ENCODE results near the gene LRRC56. TPM values are rescaled to one million over a fixed set of nuclear protein-coding genes. Genes with fewer than 3 reads are reported as not detected.
A peak's percentile ranks its signal among the peaks of the same experiment; 100 is the strongest.

The LRRC56 gene
- total and polyA plus RNA-seq, 2 experiments from 2014 or later: 0.73 to 0.87 TPM

DNA sequence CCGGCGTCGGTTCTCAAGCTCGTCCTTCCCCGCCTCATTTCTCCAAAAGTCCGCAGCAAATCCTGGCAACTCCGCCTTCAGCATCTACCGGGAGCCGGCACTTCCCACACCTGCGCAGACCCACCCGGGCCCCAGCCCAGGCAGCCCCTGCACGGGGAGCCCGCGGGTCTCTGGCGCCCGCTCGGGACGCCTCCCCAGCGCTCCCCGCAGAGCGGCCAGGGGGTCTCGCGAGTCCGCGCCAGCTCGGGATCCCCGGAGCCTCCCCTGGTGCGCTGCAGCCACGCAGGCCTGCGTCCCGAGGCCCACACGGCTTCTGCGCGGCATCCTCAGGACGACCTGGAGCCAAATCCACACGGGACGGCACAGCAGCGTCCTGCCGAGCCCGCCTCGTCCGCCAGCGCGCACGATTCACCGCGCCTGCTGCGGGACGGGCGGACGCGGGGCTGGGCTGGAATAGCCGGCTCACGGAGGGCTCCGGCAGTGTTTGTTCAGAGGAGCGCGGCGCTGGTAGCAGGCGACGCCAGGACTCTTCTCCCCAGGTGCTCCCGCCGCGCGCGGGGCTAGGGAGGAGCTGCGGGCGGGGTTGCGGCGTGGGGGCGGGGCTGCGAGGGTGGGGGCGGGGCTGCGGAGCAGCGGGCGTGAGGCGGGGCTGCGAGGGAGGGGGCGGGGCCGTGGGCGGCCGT lies 38.1 kb downstream of the LRRC56 start:
- DNase-seq (ENCODE audit: low spot score) (peak; percentile 88), ATAC-seq (peak; percentile 55)
- Histone ChIP-seq H3K4me3 (peak overlapping the region; percentile 70), H3K9me2 (ENCODE audit: insufficient read depth) (no peaks in the 10 kb centered on the region), H3K36me3 (ENCODE audit: insufficient read depth) (no peaks in the 10 kb centered on the region), H3K4me2 (peak overlapping the region; percentile 88), H3K79me2 (replicated peaks; ENCODE audit: insufficient read depth) (peaks cover 38% of the 10 kb centered on the region), H4K20me1 (replicated peaks; ENCODE audit: insufficient read depth) (peaks cover 32% of the 10 kb centered on the region), H3K4me1 (ENCODE audit: insufficient read depth) (peaks cover 16% of the 10 kb centered on the region), H3K27ac (ENCODE audit: low read depth) (no peak overlapping the region), H3K27me3 (ENCODE audit: insufficient read depth) (peaks cover 22% of the 10 kb centered on the region), H3F3A (replicated peaks; ENCODE audit: low read depth) (peaks cover 13% of the 10 kb centered on the region; the same call in 1 of the 2 replicates), H2AFZ (peak overlapping the region; percentile 91; the same call in 1 of the 2 replicates)
- TF ChIP-seq ZNF331 (CRISPR knock-in tag; IDR thresholded peaks at IDR 0.05; ENCODE audit: low read depth) (no peak), POLR2AphosphoS5 (IDR thresholded peaks at IDR 0.05; ENCODE audit: low read depth) (peak; percentile 63)
- TF ChIP-seq, protein P1, sequence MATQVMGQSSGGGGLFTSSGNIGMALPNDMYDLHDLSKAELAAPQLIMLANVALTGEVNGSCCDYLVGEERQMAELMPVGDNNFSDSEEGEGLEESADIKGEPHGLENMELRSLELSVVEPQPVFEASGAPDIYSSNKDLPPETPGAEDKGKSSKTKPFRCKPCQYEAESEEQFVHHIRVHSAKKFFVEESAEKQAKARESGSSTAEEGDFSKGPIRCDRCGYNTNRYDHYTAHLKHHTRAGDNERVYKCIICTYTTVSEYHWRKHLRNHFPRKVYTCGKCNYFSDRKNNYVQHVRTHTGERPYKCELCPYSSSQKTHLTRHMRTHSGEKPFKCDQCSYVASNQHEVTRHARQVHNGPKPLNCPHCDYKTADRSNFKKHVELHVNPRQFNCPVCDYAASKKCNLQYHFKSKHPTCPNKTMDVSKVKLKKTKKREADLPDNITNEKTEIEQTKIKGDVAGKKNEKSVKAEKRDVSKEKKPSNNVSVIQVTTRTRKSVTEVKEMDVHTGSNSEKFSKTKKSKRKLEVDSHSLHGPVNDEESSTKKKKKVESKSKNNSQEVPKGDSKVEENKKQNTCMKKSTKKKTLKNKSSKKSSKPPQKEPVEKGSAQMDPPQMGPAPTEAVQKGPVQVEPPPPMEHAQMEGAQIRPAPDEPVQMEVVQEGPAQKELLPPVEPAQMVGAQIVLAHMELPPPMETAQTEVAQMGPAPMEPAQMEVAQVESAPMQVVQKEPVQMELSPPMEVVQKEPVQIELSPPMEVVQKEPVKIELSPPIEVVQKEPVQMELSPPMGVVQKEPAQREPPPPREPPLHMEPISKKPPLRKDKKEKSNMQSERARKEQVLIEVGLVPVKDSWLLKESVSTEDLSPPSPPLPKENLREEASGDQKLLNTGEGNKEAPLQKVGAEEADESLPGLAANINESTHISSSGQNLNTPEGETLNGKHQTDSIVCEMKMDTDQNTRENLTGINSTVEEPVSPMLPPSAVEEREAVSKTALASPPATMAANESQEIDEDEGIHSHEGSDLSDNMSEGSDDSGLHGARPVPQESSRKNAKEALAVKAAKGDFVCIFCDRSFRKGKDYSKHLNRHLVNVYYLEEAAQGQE (IDR thresholded peaks at IDR 0.05; ENCODE audit: unreplicated experiment): no peak
- no peaks in the 10 kb centered on the region; the same call in 2 of the 3 replicates for H3K9me3 Mint-ChIP-seq
- H3K36me3 Mint-ChIP-seq (ENCODE audit: low read depth): no peaks in the 10 kb centered on the region; the same call in 2 of the 3 replicates
- peak overlapping the region; percentile 80 for H3K4me3 Mint-ChIP-seq
- H3K27ac Mint-ChIP-seq: no peak overlapping the region
- peaks cover 24% of the 10 kb centered on the region for H3K27me3 Mint-ChIP-seq (ENCODE audit: insufficient read depth, low read depth, poor library complexity)
- peaks cover 30% of the 10 kb centered on the region for H3K4me1 Mint-ChIP-seq

DNA sequence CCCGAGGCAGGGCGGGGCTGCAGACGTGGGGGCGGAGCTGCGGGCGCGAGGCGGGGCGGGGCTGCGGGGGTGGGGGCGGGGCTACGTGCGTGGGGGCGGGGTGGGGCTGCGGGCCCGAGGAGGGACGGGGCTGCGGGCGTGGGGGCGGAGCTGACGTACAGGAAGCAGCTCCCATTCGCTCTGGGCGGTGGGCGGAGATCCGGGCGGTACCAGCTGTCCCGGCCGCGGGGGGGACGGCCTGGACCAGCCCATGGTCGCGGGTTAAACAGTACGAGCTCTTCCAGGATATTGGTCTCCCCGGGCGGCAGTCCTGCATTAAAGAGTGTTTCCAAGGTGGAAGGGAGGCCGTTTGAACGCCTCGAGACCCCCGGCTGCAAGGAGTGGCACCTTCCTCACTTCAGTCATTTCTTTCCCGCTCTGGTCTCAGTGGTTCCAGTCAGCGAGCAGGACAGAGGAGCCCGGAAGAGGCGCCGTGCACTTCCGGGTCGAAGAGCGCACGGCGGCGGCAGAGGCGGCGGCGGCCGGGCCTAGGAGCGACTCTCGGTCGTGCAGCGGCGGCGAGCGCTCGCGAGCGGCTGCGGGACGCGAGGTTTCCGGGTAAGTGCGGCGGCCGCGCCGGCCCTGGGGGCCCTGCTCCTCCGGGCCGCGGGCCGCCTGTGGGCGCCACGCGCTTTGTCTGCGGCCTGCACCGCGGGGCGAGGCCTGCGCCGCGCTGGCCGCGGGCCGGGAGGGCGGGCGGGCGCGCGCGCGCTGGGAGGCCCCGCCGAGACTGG lies 38.9 kb downstream of the LRRC56 start, which contains the start of gene PHRF1:
TSS of gene PHRF1 (plus strand) at position 475 of the 773 bp plus-strand sequence. CDS start 5,043 bp downstream, outside the sequence.
- Histone ChIP-seq H3K4me2 (peak within 1 kb of the TSS; percentile 99), H4K20me1 (replicated peaks; ENCODE audit: insufficient read depth) (peaks cover 32% of the 10 kb centered on the region), H3K36me3 (ENCODE audit: insufficient read depth) (no peaks in the 10 kb centered on the region), H3K27me3 (ENCODE audit: insufficient read depth) (peaks cover 22% of the 10 kb centered on the region), H3K9me2 (ENCODE audit: insufficient read depth) (no peaks in the 10 kb centered on the region), H3K4me3 (peak within 1 kb of the TSS; percentile 96), H3K79me2 (replicated peaks; ENCODE audit: insufficient read depth) (peaks cover 45% of the 10 kb centered on the region), H3K27ac (ENCODE audit: low read depth) (peak within 1 kb of the TSS; percentile 97), H3K4me1 (ENCODE audit: insufficient read depth) (peaks cover 12% of the 10 kb centered on the region), H2AFZ (peak within 1 kb of the TSS; percentile 94; the same call in 1 of the 2 replicates), H3F3A (replicated peaks; ENCODE audit: low read depth) (peaks cover 13% of the 10 kb centered on the region; the same call in 1 of the 2 replicates)
- Mint-ChIP-seq H3K36me3 (ENCODE audit: low read depth) (peaks cover 2% of the 10 kb centered on the region), H3K27ac (peak within 1 kb of the TSS; percentile 100), H3K9me3 (no peaks in the 10 kb centered on the region; the same call in 2 of the 3 replicates), H3K27me3 (ENCODE audit: insufficient read depth, low read depth, poor library complexity) (peaks cover 23% of the 10 kb centered on the region), H3K4me1 (peaks cover 30% of the 10 kb centered on the region), H3K4me3 (peak within 1 kb of the TSS; percentile 90)
- no peak for TF ChIP-seq ZNF331 (CRISPR knock-in tag; IDR thresholded peaks at IDR 0.05; ENCODE audit: low read depth)
- TF ChIP-seq POLR2AphosphoS5 (IDR thresholded peaks at IDR 0.05; ENCODE audit: low read depth): peak; percentile 58
- peak; percentile 27 for TF ChIP-seq CREB1 (CRISPR knock-in tag; IDR thresholded peaks at IDR 0.05; ENCODE audit: low read depth)
- TF ChIP-seq, protein P2, sequence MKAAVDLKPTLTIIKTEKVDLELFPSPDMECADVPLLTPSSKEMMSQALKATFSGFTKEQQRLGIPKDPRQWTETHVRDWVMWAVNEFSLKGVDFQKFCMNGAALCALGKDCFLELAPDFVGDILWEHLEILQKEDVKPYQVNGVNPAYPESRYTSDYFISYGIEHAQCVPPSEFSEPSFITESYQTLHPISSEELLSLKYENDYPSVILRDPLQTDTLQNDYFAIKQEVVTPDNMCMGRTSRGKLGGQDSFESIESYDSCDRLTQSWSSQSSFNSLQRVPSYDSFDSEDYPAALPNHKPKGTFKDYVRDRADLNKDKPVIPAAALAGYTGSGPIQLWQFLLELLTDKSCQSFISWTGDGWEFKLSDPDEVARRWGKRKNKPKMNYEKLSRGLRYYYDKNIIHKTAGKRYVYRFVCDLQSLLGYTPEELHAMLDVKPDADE (IDR thresholded peaks at IDR 0.05): peak; percentile 54; the same call in 1 of the 2 replicates
- ATAC-seq (peak; percentile 73), DNase-seq (ENCODE audit: low spot score) (peak; percentile 96)

Measured in GM23338 (cell line).